NCI-H1694 (cell line): ENCODE data around the gene HOXA1.

Experiments
- DNase-seq: peaks from one replicate; lab custom pipeline; 2025; lab: John Stamatoyannopoulos, UW

HOXA1 gene

GRCh38 chr7:27131390-27131819 lies 35.6 kb upstream of the HOXA1 start:
- DNase-seq: no peak

- no peak for DNase-seq
These were observed 35.0 kb upstream of the HOXA1 start, which contains the start of gene HOXA4 for GRCh38 chr7:27130540-27131389. Gene HOXA4, minus strand, starts transcription at chr7:27130757. Its CDS starts 24 bp downstream, at chr7:27130733.

DNA sequence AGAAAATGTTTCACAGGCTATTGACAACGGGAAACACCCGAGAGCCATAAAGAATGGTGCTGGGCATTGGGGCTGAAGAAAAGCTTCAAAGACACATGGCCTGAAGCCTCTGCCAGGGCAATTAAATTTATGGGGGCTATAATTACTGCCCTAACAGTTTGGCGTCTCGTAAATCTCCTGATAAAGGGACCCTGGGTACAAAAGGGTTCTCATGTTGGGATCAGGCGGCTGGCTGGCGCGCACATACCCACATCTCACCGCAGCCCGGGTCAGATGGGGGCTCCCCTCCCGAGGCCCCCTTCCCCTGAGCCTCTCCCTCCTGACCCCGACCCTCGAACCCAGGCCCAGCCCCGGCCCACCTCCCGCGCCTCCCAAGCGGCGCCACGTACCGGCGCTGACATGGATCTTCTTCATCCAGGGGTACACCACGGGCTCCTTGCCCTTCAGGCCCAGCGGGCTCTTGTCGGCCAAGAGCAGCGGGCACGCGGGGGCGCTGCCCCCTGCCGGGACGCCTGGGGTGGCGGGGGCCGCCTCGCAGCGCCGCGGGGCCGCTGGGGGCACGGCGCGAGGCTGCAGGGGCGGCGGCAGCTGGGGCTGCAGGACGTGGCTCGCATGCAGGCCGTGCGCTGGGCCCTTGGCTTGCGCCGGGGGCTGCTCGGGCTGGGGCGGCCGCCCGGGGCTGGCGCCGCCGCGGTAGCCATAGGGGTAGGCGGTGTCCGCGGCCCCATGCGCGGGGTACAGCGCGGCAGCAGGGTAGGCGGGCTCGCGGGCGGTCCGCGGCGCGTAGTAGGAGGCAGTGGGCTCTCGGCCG lies 34.1 kb upstream of the HOXA1 start:
- DNase-seq: no peak

DNA sequence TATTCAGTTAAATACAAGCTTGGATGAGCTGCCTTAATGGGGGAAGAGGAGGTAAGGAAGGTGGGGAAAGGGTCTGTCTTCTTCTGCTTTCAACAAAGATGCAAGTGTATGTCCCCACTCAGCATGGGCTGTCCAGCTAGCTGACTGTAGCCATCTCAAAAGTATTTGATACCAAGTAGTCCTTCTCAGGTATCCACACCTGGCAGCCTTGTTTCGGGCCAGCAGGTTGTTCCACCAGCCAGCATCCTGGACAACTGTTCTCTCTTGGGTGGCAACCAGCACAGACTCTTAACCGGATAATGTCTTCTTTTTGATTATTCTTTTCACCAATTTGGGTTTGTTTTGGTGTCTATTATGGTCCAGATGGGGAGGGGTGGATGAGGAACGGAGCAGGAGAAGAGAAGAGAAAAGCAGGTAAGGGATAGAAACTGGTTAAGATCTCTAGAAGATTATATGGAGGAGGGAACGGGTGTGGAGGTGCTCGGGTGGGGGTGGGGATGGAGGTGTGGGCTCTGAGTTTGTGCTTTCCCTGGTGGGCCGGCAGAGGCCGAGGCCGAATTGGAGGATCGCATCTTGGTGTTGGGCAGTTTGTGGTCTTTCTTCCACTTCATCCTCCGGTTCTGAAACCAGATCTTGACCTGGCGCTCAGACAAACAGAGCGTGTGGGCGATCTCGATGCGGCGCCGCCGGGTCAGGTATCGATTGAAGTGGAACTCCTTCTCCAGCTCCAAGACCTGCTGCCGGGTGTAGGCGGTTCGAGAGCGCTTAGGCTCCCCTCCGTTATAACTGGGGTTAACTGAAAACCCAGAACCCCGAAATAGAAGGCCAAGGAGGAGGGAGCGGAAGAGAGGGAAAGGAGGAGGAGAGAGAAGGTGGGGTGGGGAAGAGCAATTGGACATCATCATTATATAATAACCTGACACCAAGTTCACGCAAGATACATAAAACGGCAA lies 33.3 kb upstream of the HOXA1 start:
- DNase-seq: no peak

GRCh38 chr7:27128034-27128433 lies 32.2 kb upstream of the HOXA1 start:
- no peak for DNase-seq

DNA sequence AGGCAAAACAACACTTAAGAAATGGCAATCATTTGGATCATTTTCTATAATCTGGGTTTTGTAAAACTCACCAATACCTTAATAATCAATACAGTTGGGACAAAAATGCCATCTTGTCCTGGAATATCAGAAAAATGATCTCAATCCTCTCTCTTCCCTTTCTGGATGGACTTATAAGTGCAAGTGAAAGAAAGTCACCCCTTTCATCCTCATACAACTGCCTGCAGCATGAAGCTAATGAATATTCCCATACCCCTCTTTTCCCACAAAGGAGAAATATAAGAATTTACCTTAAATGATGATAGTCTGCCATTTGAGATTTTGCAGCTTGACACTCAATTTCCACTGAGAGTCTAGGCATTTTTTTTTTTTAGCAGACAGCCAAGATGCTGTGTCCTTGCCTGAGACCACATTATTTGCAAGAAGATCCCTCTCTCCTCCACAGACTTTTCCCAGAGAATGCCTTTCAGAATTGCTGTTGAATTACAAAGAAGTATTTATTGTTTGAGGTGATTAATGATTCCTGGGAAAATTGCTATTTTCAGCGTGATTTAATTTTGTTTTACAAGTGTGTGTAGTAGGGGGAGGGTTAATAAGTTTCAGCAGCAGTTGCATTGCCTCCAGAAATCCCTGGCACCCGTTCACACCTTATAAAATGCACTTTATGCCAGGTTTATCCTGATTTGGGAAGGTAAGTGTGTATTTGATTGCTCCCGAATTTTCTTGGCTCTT lies 31.0 kb upstream of the HOXA1 start:
- DNase-seq: no peak

GRCh38 chr7:27125986-27126394 lies 30.2 kb upstream of the HOXA1 start:
- no peak for DNase-seq

GRCh38 chr7:27124902-27125689 lies 29.3 kb upstream of the HOXA1 start:
- DNase-seq: no peak

DNA sequence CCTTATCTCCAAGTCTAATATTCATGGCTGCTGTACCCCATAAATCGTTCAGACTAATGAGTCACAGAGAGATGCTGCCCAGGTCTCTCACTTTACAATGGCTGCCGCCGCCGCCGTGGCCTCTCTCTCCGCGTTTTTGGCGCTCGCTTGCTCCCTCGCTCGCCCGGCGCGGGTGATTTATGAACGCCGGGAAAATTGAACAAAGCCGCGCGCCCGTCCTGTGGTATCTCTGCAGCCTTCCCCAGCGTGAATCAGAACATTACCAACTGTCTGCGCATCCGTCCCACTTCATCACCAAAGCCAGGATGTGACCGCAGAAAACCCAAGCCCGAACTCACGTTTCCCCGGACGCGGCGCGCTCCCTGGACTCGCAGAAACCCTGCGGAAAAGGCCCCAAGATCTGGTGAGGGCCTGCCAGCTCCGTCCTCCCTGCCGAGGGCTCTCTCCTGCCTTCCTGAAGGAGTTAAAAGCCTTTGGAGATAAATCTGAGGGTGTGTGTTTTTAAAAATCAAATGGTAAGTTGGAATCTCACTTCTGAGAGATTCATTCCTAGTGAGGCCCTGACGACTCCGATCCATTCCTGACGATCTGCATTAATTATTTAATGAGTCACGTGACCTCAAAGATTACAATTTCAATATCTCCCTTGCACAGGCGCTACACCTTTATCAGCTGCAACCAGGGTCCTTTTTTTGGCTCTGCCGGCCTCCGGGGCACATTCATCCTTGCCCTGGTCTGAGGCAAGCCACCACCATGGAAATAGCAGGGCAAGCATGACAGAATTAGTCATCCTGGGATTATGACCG lies 28.5 kb upstream of the HOXA1 start:
- no peak for DNase-seq

DNA sequence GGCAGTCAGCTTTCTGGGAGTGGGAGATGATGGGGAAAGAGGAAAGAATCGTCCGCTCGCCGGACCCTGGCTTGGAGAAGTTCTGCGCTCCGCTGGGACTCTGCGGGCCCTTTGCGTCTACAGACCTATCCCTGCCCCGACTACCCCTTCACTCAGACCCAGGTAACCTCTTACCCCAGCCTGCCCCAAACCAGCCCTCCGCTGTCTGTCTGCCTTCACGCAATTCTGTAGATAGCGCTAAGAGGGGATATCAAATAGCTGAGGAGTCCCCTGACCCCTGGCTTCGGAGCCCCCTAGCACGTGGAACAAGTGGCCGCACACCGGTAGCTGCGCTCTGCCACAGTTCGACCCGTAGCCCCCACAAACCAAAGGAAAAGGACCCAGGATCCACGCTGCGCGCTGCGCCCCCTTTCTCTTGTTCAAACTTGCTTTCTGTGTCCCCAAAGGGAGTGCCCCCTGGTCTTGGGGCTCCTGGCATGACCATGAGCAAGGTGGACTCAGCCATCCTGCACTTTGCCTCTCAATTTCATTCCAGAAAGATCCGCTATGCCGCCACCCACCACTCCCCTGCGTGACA lies 27.8 kb upstream of the HOXA1 start:
- DNase-seq: no peak

GRCh38 chr7:27123007-27123476 lies 27.2 kb upstream of the HOXA1 start:
- no peak for DNase-seq

DNA sequence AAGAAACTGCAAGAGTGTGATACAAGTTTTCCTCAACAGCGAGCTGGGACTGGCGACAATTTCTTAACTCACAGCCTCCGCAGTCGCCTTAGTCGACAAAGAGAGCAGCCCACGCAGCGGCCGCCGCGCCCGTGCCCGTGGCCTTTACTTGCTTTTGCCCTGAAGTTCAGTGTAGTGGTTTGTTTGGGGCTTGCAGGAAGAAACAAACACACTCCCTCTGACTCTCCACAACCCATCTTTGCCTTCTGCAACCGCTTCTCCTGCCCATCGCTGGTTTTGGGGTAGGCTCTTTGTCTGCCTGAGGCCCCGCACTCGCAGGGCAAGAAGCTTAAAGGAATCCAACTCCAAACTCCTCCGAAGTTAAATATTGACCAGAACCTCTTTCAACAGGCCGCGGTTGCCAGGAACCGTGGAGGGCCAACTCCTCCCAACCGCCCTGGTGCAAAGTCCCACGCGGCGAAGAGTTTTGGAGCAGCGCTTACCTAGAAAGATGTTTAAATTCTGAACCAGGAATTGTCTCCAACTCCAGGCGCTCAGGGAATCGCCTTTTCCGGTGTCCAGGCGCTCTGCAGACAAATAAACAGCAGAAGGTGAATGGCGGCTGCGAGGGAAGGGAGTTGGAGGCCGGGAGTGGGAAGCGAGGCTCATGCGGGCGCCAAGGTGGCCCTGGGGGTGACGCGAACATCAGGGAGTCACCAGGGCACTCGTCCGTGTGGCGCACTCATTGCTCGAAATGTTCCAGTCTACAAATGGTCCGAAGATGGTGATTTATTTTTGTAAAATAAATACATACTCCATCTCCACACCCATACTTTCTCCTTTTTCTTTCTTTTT lies 26.5 kb upstream of the HOXA1 start:
- DNase-seq: no peak

GRCh38 chr7:27121684-27122076 lies 25.9 kb upstream of the HOXA1 start:
- no peak for DNase-seq

DNA sequence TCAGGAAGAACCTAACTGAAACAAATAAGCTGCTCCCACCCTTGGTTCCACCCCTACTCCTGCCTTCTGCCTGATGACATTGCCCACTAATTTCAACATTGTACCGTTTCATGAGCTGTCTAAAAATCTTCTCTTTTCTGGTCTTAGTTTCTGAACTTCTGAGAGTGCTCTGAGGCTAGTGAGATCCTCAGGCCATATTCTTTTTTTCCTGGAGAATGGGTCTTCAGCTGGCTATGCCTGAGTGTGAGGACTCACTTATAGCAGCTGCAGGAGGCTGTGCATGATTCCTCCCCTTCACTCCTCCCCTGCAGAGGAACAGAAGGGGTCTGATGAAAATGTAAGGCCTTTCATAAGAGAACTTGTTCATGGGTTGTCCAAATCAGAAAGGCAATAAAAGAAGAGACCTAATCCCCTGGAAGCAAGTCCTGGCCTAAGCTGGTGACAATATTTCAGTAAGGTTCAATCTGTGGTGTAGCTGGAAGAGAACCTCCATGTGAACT lies 23.7 kb upstream of the HOXA1 start:
- DNase-seq: no peak

- DNase-seq: no peak
These were observed 22.8 kb upstream of the HOXA1 start for GRCh38 chr7:27118580-27118979.

GRCh38 chr7:27117887-27118491 lies 22.2 kb upstream of the HOXA1 start:
- DNase-seq: no peak
